Mucosa of descending colon (tissue), 3 donors: ENCODE results near the gene RIN3. TPM values are rescaled to one million over a fixed set of nuclear protein-coding genes. Genes with fewer than 3 reads are reported as not detected.
"Not testable (repeated sequence)": the region's sequence is repeated elsewhere in the genome, so short reads cannot be mapped to it uniquely, and the experiment has no call there.

ENCODE experiments used
- ATAC-seq: fragments of 200-7000 bp; cut with Tn5 transposase; one replicate; pipeline ENCODE4 v1.9.1; 2020; ENCODE audit warnings: mild to moderate bottlenecking, moderate library complexity
- DNase-seq, 3 donors: peaks; one replicate each; pipeline ENCODE4 v3.0.0-alpha.2; 2020
- H3K36me3 ChIP-seq: fragments of 200-600 bp; one replicate; pipeline ENCODE4 v1.8.0; 2021; ENCODE audit warnings: low read depth, mild to moderate bottlenecking
- H3K4me1 ChIP-seq: fragments of 200-600 bp; one replicate; pipeline ENCODE4 v1.8.0; 2021; ENCODE audit warnings: low read depth, mild to moderate bottlenecking
- H3K4me3 ChIP-seq: fragments of 200-600 bp; one replicate; pipeline ENCODE4 v1.8.0; 2021; ENCODE audit warnings: mild to moderate bottlenecking
- H3K9me3 ChIP-seq: fragments of 200-600 bp; one replicate; pipeline ENCODE4 v1.8.0; 2021; ENCODE audit warnings: mild to moderate bottlenecking
- intact Hi-C, 2 donors: fragments of 100-400 bp; cut with DNase I in 1 of 2; cut with micrococcal nuclease in 1 of 2; formaldehyde crosslinking; loops; one replicate each; pipeline versions ENCODE4 v1.11.0 to v1.11.1; 2022; cut with DNase I, micrococcal nuclease
- total RNA-seq, 3 donors: library from RNA; stranded (reverse); fragmentation: NEBNext Ultra II Directional in 2 of 3; extraction: Animal tissue kit (Norgen Biotek cat#: 25700) in 2 of 3; gene quantifications; one replicate each; pipeline versions ENCODE4 v1.2.1 to v1.2.4, GENCODE V29; 2021 to 2023
- TF ChIP-seq, protein P1 (sequence below): fragments of 200-600 bp; IDR thresholded peaks from one replicate; pipeline ENCODE4 v1.8.0; 2022; ENCODE audit warnings: antibody characterized with exemption, mild to moderate bottlenecking
- donor health status: DM: no; HTN: no; CAD: no; lungs with moderate emphysema.
- donor health status: DM: no; HTN: no; CAD: no.
- donor health status: DM: no; HTN: yes; CAD: no.

The RIN3 gene
- total RNA-seq, 3 donors from 2014 or later, result 26.2 to 51.0 (median 32.9) TPM

- TF ChIP-seq, protein P1, sequence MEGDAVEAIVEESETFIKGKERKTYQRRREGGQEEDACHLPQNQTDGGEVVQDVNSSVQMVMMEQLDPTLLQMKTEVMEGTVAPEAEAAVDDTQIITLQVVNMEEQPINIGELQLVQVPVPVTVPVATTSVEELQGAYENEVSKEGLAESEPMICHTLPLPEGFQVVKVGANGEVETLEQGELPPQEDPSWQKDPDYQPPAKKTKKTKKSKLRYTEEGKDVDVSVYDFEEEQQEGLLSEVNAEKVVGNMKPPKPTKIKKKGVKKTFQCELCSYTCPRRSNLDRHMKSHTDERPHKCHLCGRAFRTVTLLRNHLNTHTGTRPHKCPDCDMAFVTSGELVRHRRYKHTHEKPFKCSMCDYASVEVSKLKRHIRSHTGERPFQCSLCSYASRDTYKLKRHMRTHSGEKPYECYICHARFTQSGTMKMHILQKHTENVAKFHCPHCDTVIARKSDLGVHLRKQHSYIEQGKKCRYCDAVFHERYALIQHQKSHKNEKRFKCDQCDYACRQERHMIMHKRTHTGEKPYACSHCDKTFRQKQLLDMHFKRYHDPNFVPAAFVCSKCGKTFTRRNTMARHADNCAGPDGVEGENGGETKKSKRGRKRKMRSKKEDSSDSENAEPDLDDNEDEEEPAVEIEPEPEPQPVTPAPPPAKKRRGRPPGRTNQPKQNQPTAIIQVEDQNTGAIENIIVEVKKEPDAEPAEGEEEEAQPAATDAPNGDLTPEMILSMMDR, result no peak
- no peaks in the 10 kb centered on the region for H3K9me3 ChIP-seq
- DNase-seq, result no peak
- intact Hi-C loops, result loop anchor here in 1 of 2 donors (10.0 kb wide), 1 partner anchor 73 kb away; no protein-coding TSS in a partner anchor
- H3K4me3 ChIP-seq, result no peak overlapping the region
- H3K4me1 ChIP-seq, result no peaks in the 10 kb centered on the region
- ATAC-seq, result no peak
- H3K36me3 ChIP-seq, result no peaks in the 10 kb centered on the region
Observed at GRCh38 chr14:92711976-92712653, 198.5 kb downstream of the RIN3 start.

DNA sequence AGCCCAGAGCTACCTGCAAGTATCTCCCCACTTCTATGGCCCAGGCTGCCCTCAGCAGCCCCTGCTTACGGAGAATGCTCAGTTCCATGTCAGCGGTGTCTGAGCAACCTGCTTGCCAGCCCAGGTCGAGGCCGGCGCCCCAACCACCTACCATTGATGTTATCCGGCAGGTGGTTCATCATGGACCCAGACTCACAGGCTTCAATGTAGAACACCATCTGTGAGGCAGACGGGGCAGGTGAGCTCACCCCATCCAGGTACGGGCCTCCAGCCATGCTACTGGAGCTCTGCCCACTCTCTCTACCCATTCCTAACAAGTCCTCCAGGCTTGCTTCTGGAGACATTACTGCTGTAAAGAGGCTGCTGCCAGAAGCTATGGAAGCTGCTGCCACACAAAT lies 199.1 kb downstream of the RIN3 start:
- no peaks in the 10 kb centered on the region for H3K9me3 ChIP-seq
- intact Hi-C loops, result loop anchor here in 1 of 2 donors (10.0 kb wide), 1 partner anchor 72 kb away; no protein-coding TSS in a partner anchor
- H3K36me3 ChIP-seq, result no peaks in the 10 kb centered on the region

DNA sequence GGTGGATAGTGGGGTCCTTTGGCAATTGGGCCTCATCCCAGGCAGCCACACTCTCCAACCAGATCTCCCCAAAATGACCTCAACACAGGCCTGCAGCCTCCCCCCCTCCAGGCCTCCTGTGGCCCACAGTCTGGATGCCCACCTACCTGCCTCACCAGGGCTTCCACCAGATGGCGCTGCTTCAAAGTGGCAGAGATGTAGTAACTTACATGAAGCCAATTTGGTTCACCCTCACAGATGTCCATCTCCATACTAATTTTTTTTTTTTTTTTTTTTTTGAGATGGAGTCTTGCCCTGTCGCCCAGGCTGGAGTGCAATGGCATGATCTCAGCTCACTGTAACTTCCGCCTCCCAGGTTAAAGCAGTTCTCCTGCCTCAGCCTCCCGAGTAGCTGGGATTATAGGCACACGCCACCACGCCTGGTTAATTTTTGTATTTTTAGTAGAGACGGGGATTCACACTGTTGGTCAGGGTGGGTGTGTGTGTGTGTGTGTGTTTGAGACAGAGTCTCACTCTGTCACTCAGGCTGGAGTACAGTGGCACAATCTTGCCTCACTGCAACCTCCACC lies 201.2 kb downstream of the RIN3 start:
- not testable (repeated sequence) for H3K9me3 ChIP-seq, H3K4me3 ChIP-seq, H3K4me1 ChIP-seq, H3K36me3 ChIP-seq
- intact Hi-C loops, result loop anchor here (1.0 to 10.0 kb wide), 2 partner anchors 68 to 70 kb away; no protein-coding TSS in a partner anchor
- peak; percentile 79 for ATAC-seq
- peak; percentile 75 to 95 (median 89) for DNase-seq
- TF ChIP-seq, protein P1, result peak; percentile 54

More for the DNA sequence above, 199.1 kb downstream of the RIN3 start:
- H3K4me1 ChIP-seq, result no peaks in the 10 kb centered on the region
- no peak overlapping the region for H3K4me3 ChIP-seq
- DNase-seq (peak in 1 of 3 donors; percentile 13), ATAC-seq (no peak)
- TF ChIP-seq, protein P1, result no peak

GRCh38 chr14:92716131-92716530 lies 202.6 kb downstream of the RIN3 start:
- ATAC-seq (no peak), DNase-seq (peak in 1 of 3 donors; percentile 23)
- intact Hi-C loops, result loop anchor here in 1 of 2 donors (10.0 kb wide), 1 partner anchor 69 kb away; no protein-coding TSS in a partner anchor
- Histone ChIP-seq H3K36me3 (no peaks in the 10 kb centered on the region), H3K4me1 (peaks cover 7% of the 10 kb centered on the region), H3K4me3 (no peak overlapping the region), H3K9me3 (no peaks in the 10 kb centered on the region)
- TF ChIP-seq, protein P1, result no peak

DNA sequence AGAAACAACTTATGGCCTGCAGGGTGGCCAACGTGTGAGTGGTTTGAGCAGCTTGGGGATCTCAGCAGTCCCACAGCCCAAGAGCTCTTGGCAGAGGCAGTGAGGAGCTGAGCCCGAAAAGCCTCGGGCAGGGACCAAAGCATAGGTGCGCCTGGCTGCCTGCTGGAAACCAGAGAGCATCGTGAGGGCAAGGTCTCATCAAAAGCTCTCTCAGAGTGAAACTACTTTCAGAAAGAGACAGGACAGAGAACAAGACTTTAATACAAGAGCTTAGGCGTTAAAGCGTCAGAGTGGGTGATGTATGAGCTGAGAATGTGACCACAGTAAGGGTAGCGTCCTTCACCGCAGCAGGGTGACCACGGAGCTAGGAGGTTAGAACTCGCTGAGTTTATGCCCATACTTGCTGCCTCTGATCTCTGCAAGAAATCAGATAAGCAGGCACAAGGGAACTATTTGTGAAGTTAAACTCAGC lies 204.0 kb downstream of the RIN3 start:
- no peak for ATAC-seq
- Histone ChIP-seq H3K4me1 (peaks cover 14% of the 10 kb centered on the region), H3K36me3 (no peaks in the 10 kb centered on the region), H3K4me3 (no peak overlapping the region), H3K9me3 (no peaks in the 10 kb centered on the region)
- TF ChIP-seq, protein P1, result no peak
- no peak for DNase-seq
- intact Hi-C loops, result loop anchor here in 1 of 2 donors (10.0 kb wide), 1 partner anchor 67 kb away; no protein-coding TSS in a partner anchor
